BE2C (cell line): ENCODE measurements around the gene RMI1.

Experiments used
- DNase-seq: peaks from one replicate; pipeline ENCODE4 v3.0.0-alpha.2; 2020
- H3K27me3 ChIP-seq: fragments of 250-450 bp; sonication (Bioruptor Pico); 2 replicates; pipeline ENCODE4 v1.5.1; 2020; ENCODE audit warnings: mild to moderate bottlenecking
- H3K36me3 ChIP-seq: fragments of 250-450 bp; sonication (Bioruptor Pico); 2 replicates; pipeline ENCODE4 v1.5.1; 2020; ENCODE audit warnings: mild to moderate bottlenecking
- H3K4me1 ChIP-seq: fragments of 250-450 bp; sonication (Bioruptor Pico); 2 replicates; pipeline ENCODE4 v1.5.1; 2020
- H3K4me3 ChIP-seq: 2 replicates; pipeline ENCODE4 v1.5.1; 2011; ENCODE audit warnings: low read depth, low read length
- H3K9me3 ChIP-seq: fragments of 250-450 bp; sonication (Bioruptor Pico); 2 replicates; pipeline ENCODE4 v1.5.1; 2020
- CTCF ChIP-seq: IDR thresholded peaks from 2 replicates; pipeline ENCODE4 v1.5.1; 2012; ENCODE audit warnings: mild to moderate bottlenecking, low read depth, low read length

RMI1 gene

GRCh38 chr9:84045481-84046097, 65.0 kb downstream of the RMI1 start:
- Histone ChIP-seq H3K9me3 (no peaks in the 10 kb centered on the region), H3K27me3 (no peaks in the 10 kb centered on the region), H3K4me3 (no peak overlapping the region), H3K4me1 (no peaks in the 10 kb centered on the region), H3K36me3 (no peaks in the 10 kb centered on the region)
- TF ChIP-seq CTCF = no peak
- DNase-seq = no peak
